Neural cell (in vitro differentiated cells): ENCODE results near the gene CPM. TPM values are rescaled to one million over a fixed set of nuclear protein-coding genes. Genes with fewer than 3 reads are reported as not detected.
"Not testable (repeated sequence)": the region's sequence is repeated elsewhere in the genome, so short reads cannot be mapped to it uniquely, and the experiment has no call there.

Experiments used
- H2AFZ ChIP-seq: fragments of 200-600, 300-800 bp; sonication (generic), shearing (Covaris generic); 2 replicates; pipeline ENCODE4 v1.6.0; 2014; ENCODE audit warnings: low read depth, mild to moderate bottlenecking, antibody characterized with exemption, low read length, moderate library complexity
- H3F3A ChIP-seq: fragments of 200-600 bp; shearing (Covaris generic); 2 replicates; pipeline ENCODE4 v1.6.1; 2016; ENCODE audit warnings: mild to moderate bottlenecking, moderate library complexity, mixed read lengths, antibody characterized with exemption, low read length; ENCODE audit not compliant: insufficient read depth, poor library complexity, severe bottlenecking
- H3K27ac ChIP-seq: fragments of 200-600, 300-800 bp; sonication (generic), shearing (Covaris generic); 2 replicates; pipeline ENCODE4 v1.5.1; 2014; ENCODE audit warnings: mild to moderate bottlenecking, low read length, moderate library complexity
- H3K27me3 ChIP-seq: fragments of 300-800, 200-600 bp; sonication (generic), shearing (Covaris generic); 2 replicates; pipeline ENCODE4 v1.6.0; 2014; ENCODE audit warnings: mild to moderate bottlenecking, low read depth, low read length, moderate library complexity; ENCODE audit not compliant: insufficient read depth
- H3K36me3 ChIP-seq: fragments of 300-800, 200-600 bp; sonication (generic), shearing (Covaris generic); 2 replicates; pipeline ENCODE4 v1.5.1; 2014; ENCODE audit warnings: mild to moderate bottlenecking, antibody characterized with exemption, low read length, moderate library complexity; ENCODE audit not compliant: insufficient read depth
- H3K4me2 ChIP-seq: fragments of 300-800, 200-600 bp; sonication (generic), shearing (Covaris generic); 2 replicates; pipeline ENCODE4 v1.6.0; 2014; ENCODE audit warnings: mild to moderate bottlenecking, low read length
- H3K4me3 ChIP-seq: fragments of 300-800, 200-600 bp; sonication (generic), shearing (Covaris generic); 2 replicates; pipeline ENCODE4 v1.5.1; 2014; ENCODE audit warnings: mild to moderate bottlenecking, low read length, moderate library complexity
- H3K79me2 ChIP-seq: fragments of 200-600 bp; shearing (Covaris generic); replicated peaks from 2 replicates; pipeline ENCODE4 v1.6.0; 2014; ENCODE audit warnings: mild to moderate bottlenecking, low read length, moderate library complexity; ENCODE audit not compliant: insufficient read depth
- H3K9ac ChIP-seq: fragments of 300-800, 200-600 bp; sonication (generic), shearing (Covaris generic); 2 replicates; pipeline ENCODE4 v1.6.1; 2016; ENCODE audit warnings: mild to moderate bottlenecking, low read length, mixed read lengths
- H3K9me2 ChIP-seq: fragments of 200-600 bp; shearing (Covaris generic); 2 replicates; pipeline ENCODE4 v1.6.1; 2016; ENCODE audit warnings: mild to moderate bottlenecking, low read length, mixed read lengths; ENCODE audit not compliant: insufficient read depth
- H3K9me3 ChIP-seq: fragments of 200-600, 300-800 bp; sonication (generic), shearing (Covaris generic); 2 replicates; pipeline ENCODE4 v1.6.1; 2016; ENCODE audit warnings: mild to moderate bottlenecking, mixed run types, low read length, moderate library complexity, mixed read lengths
- H4K20me1 ChIP-seq: fragments of 200-600 bp; shearing (Covaris generic); 2 replicates; pipeline ENCODE4 v1.6.1; 2016; ENCODE audit warnings: mild to moderate bottlenecking, mixed run types; ENCODE audit not compliant: insufficient read depth
- EP300 ChIP-seq: fragments of 450-650 bp; conservative IDR thresholded peaks from 2 replicates; pipeline ENCODE4 v1.6.1; 2014; ENCODE audit warnings: antibody characterized with exemption, mild to moderate bottlenecking, moderate library complexity; ENCODE audit not compliant: poor library complexity, severe bottlenecking
- EZH2 ChIP-seq: fragments of 200-600, 300-800 bp; shearing (Covaris generic), sonication (generic); IDR thresholded peaks from 2 replicates; pipeline ENCODE4 v1.6.1; 2014; ENCODE audit warnings: antibody characterized with exemption, low read length, borderline replicate concordance, mild to moderate bottlenecking; ENCODE audit not compliant: insufficient read depth, poor library complexity, severe bottlenecking
- MXI1 ChIP-seq: fragments of 450-650 bp; conservative IDR thresholded peaks from 2 replicates; pipeline ENCODE4 v1.6.1; 2014; ENCODE audit warnings: antibody characterized with exemption, mild to moderate bottlenecking; ENCODE audit not compliant: poor library complexity, severe bottlenecking
- POLR2AphosphoS5 ChIP-seq: IDR thresholded peaks from 2 replicates; pipeline ENCODE4 v1.6.1; 2012
- RAD21 ChIP-seq: fragments of 450-650 bp; conservative IDR thresholded peaks from 2 replicates; pipeline ENCODE4 v1.6.1; 2014; ENCODE audit warnings: antibody characterized with exemption, mild to moderate bottlenecking, moderate library complexity
- SMC3 ChIP-seq: fragments of 450-650 bp; conservative IDR thresholded peaks from 2 replicates; pipeline ENCODE4 v1.6.1; 2014; ENCODE audit warnings: antibody characterized with exemption, mild to moderate bottlenecking, moderate library complexity; ENCODE audit not compliant: poor library complexity
- TAF1 ChIP-seq: IDR thresholded peaks from 2 replicates; pipeline ENCODE4 v1.6.1; 2012; ENCODE audit warnings: low read depth
- polyA plus RNA-seq: library from polyadenylated mRNA; depleted of rRNA; stranded (reverse); fragments of >200 nt; gene quantifications from 2 replicates; pipeline ENCODE4 v1.2.3, GENCODE V29; 2014
- TF ChIP-seq, protein P1 (sequence below): fragments of 450-650 bp; IDR thresholded peaks from 2 replicates; pipeline ENCODE4 v1.5.1; 2014; ENCODE audit warnings: antibody characterized with exemption, mild to moderate bottlenecking, moderate library complexity; ENCODE audit not compliant: poor library complexity, severe bottlenecking
- TF ChIP-seq, protein P2 (sequence below): IDR thresholded peaks from 2 replicates; pipeline ENCODE4 v1.6.1; 2012; ENCODE audit warnings: borderline replicate concordance

Gene CPM
- polyA plus RNA-seq, 1 donor from 2014 or later, result not detected

DNA sequence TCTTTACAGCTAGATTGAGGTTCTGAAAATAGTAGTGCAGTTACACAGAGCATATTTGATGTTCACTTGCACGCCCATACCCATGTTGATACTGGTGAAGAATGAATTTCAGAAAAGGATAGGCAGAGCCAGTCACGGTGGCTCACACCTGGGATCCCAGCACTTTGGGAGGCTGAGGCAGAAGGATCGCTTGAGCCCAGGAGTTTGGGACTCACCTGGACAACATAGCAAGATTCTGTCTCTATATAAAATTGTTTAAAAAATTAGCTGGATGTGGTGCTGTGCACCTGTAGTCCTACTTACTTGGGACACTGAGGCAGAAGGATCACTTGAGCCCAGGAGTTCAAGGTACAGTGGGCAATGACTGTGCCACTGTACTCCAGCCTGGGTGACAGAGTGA lies 68.4 kb downstream of the CPM start:
- Histone ChIP-seq H3K9me2 (no peaks in the 10 kb centered on the region), H3K27ac (no peak overlapping the region), H3K36me3 (no peaks in the 10 kb centered on the region), H4K20me1 (no peaks in the 10 kb centered on the region), H2AFZ (no peak overlapping the region), H3K27me3 (no peaks in the 10 kb centered on the region), H3F3A (no peaks in the 10 kb centered on the region), H3K4me2 (no peak overlapping the region), H3K4me3 (no peak overlapping the region), H3K79me2 (no peaks in the 10 kb centered on the region), H3K9me3 (no peaks in the 10 kb centered on the region), H3K9ac (no peak overlapping the region)
- TF ChIP-seq, protein P1, sequence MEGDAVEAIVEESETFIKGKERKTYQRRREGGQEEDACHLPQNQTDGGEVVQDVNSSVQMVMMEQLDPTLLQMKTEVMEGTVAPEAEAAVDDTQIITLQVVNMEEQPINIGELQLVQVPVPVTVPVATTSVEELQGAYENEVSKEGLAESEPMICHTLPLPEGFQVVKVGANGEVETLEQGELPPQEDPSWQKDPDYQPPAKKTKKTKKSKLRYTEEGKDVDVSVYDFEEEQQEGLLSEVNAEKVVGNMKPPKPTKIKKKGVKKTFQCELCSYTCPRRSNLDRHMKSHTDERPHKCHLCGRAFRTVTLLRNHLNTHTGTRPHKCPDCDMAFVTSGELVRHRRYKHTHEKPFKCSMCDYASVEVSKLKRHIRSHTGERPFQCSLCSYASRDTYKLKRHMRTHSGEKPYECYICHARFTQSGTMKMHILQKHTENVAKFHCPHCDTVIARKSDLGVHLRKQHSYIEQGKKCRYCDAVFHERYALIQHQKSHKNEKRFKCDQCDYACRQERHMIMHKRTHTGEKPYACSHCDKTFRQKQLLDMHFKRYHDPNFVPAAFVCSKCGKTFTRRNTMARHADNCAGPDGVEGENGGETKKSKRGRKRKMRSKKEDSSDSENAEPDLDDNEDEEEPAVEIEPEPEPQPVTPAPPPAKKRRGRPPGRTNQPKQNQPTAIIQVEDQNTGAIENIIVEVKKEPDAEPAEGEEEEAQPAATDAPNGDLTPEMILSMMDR, result no peak
- TF ChIP-seq MXI1, result no peak
- no peak for TF ChIP-seq EP300

DNA sequence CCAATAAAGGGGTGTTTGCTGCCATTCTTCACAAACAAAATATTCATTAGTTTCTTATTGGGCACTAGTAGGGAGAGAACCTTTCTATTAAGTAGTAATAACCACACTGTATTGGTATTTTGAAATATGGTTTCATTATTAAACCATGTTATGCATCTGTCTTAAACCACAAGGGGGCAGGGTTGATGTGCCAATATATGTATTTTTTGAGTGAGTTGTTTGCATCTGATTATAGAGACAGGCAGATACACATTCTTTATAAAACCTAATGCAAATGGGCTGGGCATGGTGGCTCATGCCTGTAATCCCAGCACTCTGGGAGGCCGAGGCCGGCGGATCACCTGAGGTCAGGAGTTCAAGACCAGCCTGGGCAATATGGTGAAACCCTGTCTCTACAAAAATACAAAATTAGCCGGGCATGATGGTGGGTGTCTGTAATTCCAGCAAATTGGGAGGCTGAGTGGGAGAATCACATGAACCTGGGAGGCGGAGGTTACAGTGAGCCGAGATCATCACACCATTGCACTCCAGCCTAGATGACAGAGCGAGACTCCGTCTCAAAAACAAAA lies 69.0 kb downstream of the CPM start:
- not testable (repeated sequence) for H3K27me3 ChIP-seq, H3K9me2 ChIP-seq, H3K4me3 ChIP-seq, H3K4me2 ChIP-seq, H3K27ac ChIP-seq, H3K9me3 ChIP-seq, H3K79me2 ChIP-seq, H4K20me1 ChIP-seq, H3K36me3 ChIP-seq, H3F3A ChIP-seq, H2AFZ ChIP-seq, H3K9ac ChIP-seq
- TF ChIP-seq, protein P1, result peak; percentile 64
- peak; percentile 66 for TF ChIP-seq RAD21
- TF ChIP-seq SMC3, result peak; percentile 60

DNA sequence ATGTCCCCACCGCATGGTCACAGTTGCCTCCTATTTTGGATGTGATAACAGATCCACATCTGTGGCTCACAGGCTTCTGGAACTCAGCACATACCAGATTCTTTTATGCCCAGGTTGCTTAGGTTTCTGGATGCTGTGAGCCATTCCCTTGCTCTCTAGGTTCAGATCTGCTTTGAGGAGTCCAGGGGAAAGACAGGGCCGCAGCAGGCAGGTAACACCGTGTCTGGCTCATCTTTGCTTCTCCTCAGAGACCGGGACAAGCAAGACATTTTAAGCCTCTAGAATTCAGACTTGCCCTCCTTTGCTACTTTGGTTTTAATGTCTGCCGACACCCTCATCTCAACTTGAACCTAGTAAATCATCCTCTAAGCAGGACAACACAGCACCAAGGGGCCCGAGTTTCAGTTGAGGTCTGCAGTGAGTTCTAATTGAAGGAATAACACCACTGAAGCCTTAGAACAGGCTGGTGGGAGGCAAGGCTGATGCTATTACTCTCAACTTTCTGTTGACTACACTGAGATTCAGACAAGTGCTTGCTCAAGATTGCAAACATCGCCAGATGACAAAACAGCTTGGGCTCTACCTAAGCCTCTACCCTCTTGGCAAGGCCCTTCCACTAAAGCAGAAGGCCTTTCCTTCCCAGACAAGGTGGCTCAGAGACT lies 69.7 kb downstream of the CPM start:
- Histone ChIP-seq H3K4me3 (no peak overlapping the region), H3K4me2 (no peak overlapping the region), H3K36me3 (no peaks in the 10 kb centered on the region), H3K27ac (no peak overlapping the region), H3K9ac (no peak overlapping the region), H4K20me1 (no peaks in the 10 kb centered on the region), H3K27me3 (no peaks in the 10 kb centered on the region), H3K9me3 (no peaks in the 10 kb centered on the region), H3K9me2 (no peaks in the 10 kb centered on the region), H2AFZ (no peak overlapping the region), H3F3A (no peaks in the 10 kb centered on the region), H3K79me2 (no peaks in the 10 kb centered on the region)
- TF ChIP-seq, protein P1, result no peak
- no peak for TF ChIP-seq MXI1
- no peak for TF ChIP-seq POLR2AphosphoS5
- no peak for TF ChIP-seq EP300
- TF ChIP-seq SMC3, result no peak
- TF ChIP-seq, protein P2, sequence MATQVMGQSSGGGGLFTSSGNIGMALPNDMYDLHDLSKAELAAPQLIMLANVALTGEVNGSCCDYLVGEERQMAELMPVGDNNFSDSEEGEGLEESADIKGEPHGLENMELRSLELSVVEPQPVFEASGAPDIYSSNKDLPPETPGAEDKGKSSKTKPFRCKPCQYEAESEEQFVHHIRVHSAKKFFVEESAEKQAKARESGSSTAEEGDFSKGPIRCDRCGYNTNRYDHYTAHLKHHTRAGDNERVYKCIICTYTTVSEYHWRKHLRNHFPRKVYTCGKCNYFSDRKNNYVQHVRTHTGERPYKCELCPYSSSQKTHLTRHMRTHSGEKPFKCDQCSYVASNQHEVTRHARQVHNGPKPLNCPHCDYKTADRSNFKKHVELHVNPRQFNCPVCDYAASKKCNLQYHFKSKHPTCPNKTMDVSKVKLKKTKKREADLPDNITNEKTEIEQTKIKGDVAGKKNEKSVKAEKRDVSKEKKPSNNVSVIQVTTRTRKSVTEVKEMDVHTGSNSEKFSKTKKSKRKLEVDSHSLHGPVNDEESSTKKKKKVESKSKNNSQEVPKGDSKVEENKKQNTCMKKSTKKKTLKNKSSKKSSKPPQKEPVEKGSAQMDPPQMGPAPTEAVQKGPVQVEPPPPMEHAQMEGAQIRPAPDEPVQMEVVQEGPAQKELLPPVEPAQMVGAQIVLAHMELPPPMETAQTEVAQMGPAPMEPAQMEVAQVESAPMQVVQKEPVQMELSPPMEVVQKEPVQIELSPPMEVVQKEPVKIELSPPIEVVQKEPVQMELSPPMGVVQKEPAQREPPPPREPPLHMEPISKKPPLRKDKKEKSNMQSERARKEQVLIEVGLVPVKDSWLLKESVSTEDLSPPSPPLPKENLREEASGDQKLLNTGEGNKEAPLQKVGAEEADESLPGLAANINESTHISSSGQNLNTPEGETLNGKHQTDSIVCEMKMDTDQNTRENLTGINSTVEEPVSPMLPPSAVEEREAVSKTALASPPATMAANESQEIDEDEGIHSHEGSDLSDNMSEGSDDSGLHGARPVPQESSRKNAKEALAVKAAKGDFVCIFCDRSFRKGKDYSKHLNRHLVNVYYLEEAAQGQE, result no peak
- no peak for TF ChIP-seq EZH2
- TF ChIP-seq TAF1, result no peak
- TF ChIP-seq RAD21, result no peak
